HG03439 (cell line): ENCODE data around the gene PRSS36.
"Not testable (repeated sequence)": the region's sequence is repeated elsewhere in the genome, so short reads cannot be mapped to it uniquely, and the experiment has no call there.

ENCODE experiments used
- ATAC-seq: cut with Tn5 transposase; IDR thresholded peaks from one replicate; pipeline ENCODE4 v1.9.1; 2021; ENCODE audit warnings: mild to moderate bottlenecking, moderate library complexity; ENCODE audit not compliant: unreplicated experiment

PRSS36 gene

GRCh38 chr16:31106509-31107464, 43.1 kb downstream of the PRSS36 start:
- no peak for ATAC-seq

- no peak for ATAC-seq
Observed at GRCh38 chr16:31105677-31106213, 44.1 kb downstream of the PRSS36 start.

GRCh38 chr16:31100876-31101641, 48.8 kb downstream of the PRSS36 start:
- not testable (repeated sequence) for ATAC-seq

- ATAC-seq = no peak
Observed at GRCh38 chr16:31099860-31100638, 49.8 kb downstream of the PRSS36 start.

GRCh38 chr16:31094424-31095120, 55.3 kb downstream of the PRSS36 start, which contains the start of gene VKORC1:
TSS of gene VKORC1 (minus strand) at chr16:31094797. CDS start at chr16:31094729, 68 bp downstream.
- peak; percentile 76 for ATAC-seq

- no peak for ATAC-seq
Observed at GRCh38 chr16:31094088-31094423, 55.8 kb downstream of the PRSS36 start.

GRCh38 chr16:31093132-31093703, 56.6 kb downstream of the PRSS36 start:
- ATAC-seq = no peak

- ATAC-seq = no peak
Observed at GRCh38 chr16:31092330-31092729, 57.5 kb downstream of the PRSS36 start.

- ATAC-seq = no peak
Observed at GRCh38 chr16:31090540-31090939, 59.3 kb downstream of the PRSS36 start.

GRCh38 chr16:31089199-31089598, 60.7 kb downstream of the PRSS36 start:
- no peak for ATAC-seq
